Left ventricle myocardium superior (tissue), 1 donor: ENCODE data around the gene KRTAP10-3. TPM values are rescaled to one million over a fixed set of nuclear protein-coding genes. Genes with fewer than 3 reads are reported as not detected.
A peak's percentile ranks its signal among the peaks of the same experiment; 100 is the strongest.
"Not testable (repeated sequence)": the region's sequence is repeated elsewhere in the genome, so short reads cannot be mapped to it uniquely, and the experiment has no call there.

Source experiments
- ATAC-seq: fragments of 200-7000 bp; cut with Tn5 transposase; one replicate; pipeline ENCODE4 v1.9.1; 2020; ENCODE audit warnings: mild to moderate bottlenecking, moderate library complexity
- DNase-seq: peaks from one replicate; pipeline ENCODE4 v3.0.0-alpha.2; 2020
- intact Hi-C: fragments of 100-400 bp; cut with micrococcal nuclease; formaldehyde crosslinking; loops from one replicate; pipeline ENCODE4 v1.11.0; 2022
- total RNA-seq: library from RNA; stranded (reverse); fragmentation: NEBNext Ultra II Directional; extraction: Animal tissue kit (Norgen Biotek cat#: 25700); gene quantifications from one replicate; pipeline ENCODE4 v1.2.1, GENCODE V29; 2021
- donor health status: DM: no; HTN: yes; CAD: no; lungs with severe emphysema.

KRTAP10-3 gene
- total RNA-seq, 1 donor from 2014 or later, result not detected

- intact Hi-C loops, DNase-seq: not testable (repeated sequence)
- peak; percentile 54 for ATAC-seq
Observed at GRCh38 chr21:44573630-44574456, 15.2 kb upstream of the KRTAP10-3 start, which contains the start of gene KRTAP10-4. TSS of gene KRTAP10-4 (plus strand) at chr21:44573729. CDS start at chr21:44573759, 30 bp downstream.

DNA sequence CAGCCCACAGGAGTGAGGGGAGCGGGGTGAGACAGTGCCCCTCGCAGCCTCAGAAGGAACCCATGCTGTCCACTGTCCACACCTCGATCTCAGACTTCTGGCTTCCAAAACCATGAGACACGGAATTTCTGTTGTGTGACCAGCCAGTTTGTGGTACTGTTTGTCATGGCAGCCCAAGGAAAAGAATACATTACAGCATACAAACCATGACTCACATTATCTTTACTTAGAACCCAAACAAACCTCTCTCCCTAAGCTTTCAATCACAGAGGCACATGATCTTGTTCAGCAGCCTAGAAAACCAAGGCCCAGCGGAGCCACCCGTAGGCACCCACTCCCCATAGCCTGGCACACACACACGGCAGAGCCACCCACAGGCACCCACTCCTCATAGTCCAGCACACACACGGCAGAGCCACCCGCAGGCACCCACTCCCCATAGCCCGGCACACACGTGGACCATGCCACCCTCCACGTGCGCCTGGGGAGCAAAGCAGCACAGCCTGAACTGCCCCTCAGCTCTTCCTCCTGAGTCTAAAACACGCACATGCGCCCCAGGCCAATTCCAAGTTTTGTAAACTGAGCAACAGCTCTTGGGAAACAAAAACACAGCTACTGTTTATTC lies 14.5 kb upstream of the KRTAP10-3 start:
- ATAC-seq, result no peak
- intact Hi-C loops, result no loop called here
- DNase-seq, result no peak

DNA sequence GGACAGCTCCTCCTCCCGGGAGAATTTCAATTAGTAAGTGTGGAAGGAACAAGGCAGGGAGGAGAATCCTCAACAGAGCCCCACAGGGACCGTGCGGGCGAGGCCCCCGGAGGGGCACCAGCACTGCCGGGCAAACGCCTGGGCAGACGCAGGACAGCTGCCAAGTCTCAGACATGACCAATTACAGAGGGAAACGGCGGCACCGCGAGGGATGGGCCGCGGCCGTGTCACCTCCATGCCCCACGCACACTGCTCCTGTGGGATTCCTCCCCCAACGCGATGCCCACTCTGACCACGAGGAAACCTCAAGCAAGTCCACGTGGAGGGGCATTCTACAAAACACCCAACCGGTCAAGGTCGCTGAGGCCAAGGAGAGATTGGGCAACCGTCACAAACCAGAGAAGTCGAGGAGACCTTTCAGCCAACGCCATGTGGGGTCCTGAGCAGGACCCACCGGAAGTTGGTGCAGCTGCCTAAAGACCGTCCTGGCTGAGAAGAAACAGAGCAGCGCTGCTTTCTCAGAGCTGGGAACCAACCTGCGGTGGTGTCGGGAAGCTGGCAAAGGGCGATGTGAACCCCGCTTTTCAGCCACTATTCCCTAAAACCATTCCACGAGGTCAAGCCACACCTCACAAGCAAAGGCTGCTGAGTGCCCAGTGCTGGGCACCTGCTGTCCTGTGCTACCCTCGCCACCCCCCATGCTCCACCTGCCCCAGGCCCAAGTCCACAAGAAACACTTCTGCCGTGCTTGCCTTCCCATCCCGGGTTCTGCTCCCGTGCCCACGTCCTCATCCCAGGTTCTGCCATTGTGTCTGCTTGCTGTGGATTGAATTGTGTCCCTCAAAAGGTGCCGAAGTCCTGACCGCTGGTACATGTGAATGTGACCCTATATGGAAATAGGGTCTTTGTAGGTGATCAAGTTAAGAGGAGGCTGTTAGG lies 13.5 kb upstream of the KRTAP10-3 start:
- ATAC-seq, result no peak
- intact Hi-C loops, result no loop called here
- no peak for DNase-seq

DNA sequence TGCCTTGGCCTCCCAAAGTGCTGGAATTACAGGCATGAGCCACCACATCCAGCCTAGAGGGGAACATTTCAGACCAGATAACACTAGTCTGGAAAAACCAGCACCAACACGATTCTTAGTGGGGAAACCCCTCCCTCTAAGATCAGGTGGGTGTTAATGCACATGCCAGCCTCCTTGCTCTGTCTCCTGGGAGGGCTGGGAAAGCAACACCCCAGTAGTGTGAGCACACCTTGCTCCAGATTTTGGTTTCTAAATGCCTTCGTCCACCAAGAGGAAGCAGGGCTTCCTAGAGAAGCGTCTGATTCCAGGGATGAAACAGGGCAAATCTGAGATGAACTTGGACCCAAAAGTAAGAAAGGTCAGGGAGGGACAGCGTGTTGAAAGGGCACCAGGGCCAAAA lies 12.7 kb upstream of the KRTAP10-3 start:
- intact Hi-C loops, result no loop called here
- ATAC-seq (no peak), DNase-seq (no peak)

DNA sequence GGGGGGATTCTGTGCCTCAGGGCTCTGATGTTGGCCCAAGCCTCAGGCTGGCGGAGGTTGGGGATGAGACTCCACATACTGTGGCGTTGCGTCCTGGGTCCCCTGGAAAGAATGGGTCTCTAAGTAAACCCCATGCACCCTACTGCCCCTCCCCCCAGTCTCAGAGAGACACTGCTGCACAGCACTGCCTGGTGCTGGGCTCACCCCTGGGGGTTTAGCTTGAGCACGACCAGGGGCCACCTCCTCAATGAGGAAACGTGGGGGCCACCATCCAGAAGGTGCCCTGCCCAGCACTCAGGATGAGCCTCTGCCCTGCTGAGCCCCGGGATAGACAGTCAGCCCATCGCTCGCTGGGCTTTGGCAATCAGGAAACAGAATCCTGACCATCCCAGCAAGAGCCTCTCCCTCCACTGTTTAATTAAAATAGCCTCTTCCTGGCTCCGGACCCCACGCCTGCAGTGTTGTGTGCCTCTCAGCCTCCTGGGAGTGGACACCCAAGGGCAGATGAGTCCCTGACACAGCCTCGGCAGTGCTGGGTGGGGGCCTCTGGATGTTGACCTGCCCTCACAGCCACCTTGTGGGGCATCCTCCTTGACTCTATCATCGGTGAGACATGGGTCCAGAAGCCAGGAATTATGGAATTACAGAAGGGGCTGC lies 11.4 kb upstream of the KRTAP10-3 start:
- ATAC-seq (no peak), DNase-seq (no peak)
- intact Hi-C loops, result no loop called here

DNA sequence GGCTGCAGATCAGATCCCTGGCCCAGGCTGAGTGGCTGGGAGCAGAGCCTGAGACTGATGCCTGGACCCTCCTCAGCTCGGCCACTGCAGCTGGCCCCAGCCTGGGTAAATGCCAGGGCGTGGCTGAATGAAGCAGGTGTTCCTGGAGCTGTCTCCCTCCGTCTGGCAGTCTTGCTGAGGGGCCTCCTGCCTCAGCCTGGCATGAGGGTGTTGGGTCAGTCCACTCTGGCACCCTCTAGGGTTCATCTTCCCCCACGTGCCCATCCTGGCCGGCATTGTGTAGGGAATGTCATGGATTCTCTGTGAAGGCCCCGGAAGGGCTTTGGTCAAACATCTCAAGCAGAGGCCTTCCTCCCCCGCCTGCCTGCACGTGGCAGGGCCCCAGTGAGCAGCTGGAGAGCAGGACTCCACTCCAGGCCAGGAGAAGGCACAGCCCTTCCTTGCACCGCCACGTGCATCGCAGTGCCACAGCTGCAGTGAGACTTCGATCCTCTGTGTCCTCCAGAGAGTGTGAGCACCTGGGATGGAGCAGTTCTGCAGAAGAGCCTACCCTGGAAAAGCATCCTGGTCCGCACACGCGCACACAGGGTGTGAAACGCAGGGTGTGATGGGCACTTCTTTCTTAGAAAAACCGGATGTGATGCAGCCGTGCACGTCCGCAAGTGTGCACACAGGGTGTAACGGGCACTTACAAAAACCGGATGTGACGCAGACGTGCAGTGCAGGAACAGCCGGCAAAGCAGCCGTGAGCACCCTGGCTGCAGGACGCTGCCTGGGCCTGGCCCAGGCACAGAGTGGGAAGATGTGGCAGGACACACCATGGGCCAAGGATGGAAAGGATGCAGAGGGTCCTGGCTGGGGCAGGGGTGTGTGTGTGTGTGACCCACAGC lies 10.3 kb upstream of the KRTAP10-3 start:
- DNase-seq, result no peak
- ATAC-seq, result no peak
- intact Hi-C loops, result no loop called here

- intact Hi-C loops, result no loop called here
- DNase-seq (no peak), ATAC-seq (no peak)
Observed at GRCh38 chr21:44568261-44568660, 9.7 kb upstream of the KRTAP10-3 start.

DNA sequence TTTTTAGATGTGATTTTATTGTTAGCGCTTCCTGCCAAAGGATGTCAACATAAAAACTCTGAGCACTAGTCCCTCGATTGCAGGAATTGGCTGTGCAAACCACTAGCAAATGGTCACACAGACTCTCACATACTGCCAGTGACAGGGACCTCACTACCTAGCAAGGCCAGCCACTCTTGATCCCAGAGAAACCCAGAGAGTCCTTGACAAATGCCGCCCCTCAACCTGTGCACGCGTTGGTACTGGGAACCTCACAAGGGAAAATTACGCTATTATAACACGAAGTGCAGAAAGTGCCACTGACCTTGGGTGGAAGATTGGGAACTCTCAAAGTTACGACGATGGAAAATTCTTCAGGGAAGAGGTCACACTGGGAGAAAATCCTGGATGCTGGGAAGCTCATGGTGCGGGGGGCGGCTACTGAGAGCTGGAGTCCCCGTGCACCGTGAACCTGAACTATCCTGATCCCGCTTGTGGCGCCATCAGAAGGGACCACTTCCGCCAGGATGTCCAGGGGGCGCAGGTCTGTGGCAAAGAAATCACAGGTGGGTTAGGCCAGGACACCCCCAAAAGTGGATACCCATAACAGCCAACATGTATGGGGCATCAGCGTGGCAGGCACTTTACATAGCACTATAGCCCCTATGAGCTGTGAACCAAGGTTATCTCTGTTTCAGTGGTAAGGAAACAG lies 9.0 kb upstream of the KRTAP10-3 start:
- DNase-seq (no peak), ATAC-seq (no peak)
- intact Hi-C loops, result no loop called here

DNA sequence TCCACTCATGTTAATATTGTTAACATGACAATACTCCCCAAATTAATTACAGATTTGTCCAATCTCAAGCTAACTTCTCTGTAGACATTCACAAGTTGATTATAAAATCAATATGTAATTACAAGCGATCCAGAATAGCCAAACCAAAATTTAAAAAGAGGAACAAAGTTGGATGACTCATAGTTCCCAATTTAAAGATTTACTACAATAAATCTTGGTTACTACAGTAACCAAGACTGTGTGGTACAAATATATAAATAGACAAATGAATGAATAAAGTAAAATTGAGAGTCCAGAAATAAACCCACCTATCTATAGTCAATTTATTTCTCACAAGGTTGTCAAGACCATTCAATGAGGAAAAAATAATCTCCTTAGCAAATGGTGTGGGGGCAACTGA lies 7.8 kb upstream of the KRTAP10-3 start:
- DNase-seq, result no peak
- intact Hi-C loops, result no loop called here
- no peak for ATAC-seq

GRCh38 chr21:44564886-44565598 lies 6.4 kb upstream of the KRTAP10-3 start:
- intact Hi-C loops, result no loop called here
- DNase-seq, result no peak
- no peak for ATAC-seq

DNA sequence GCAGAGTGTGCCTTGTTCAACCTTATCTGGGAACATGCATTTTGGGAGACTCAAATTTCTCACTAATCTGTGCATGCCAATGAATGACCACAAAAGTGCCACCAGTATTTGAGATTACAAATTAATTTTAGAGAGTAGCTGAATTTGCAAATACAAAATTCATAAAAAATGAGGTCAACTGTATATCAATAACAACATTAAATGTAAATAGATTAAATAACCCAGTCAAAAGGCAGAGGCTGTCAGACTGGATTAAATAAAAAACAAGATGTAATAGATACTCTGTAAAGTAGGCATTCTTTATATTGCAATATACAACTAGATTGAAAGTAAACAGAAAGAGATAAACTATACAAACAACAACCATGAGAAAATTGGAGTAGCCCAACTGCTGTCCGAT lies 5.5 kb upstream of the KRTAP10-3 start:
- DNase-seq (no peak), ATAC-seq (no peak)
- intact Hi-C loops, result no loop called here

DNA sequence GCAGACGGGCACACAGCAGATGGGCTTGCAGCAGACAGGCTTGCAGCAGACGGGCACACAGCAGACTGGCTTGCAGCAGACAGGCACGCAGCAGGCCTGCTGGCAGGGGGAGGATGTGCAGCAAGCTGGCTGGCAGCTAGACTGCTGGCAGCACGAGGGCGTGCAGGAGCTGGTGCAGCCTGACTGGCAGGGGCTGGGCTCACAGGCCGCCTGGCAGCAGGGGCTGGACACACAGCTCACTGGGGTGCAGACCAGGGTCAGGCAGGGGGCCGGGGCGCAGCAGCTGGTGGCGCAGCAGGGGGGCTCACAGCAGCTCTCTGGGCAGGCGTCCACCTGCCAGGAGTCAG lies 293 bp downstream of the KRTAP10-3 start:
- ATAC-seq, DNase-seq: not testable (repeated sequence)
- intact Hi-C loops, result loop anchor here (10.0 kb wide), 1 partner anchor 64 kb away; no protein-coding TSS in a partner anchor

DNA sequence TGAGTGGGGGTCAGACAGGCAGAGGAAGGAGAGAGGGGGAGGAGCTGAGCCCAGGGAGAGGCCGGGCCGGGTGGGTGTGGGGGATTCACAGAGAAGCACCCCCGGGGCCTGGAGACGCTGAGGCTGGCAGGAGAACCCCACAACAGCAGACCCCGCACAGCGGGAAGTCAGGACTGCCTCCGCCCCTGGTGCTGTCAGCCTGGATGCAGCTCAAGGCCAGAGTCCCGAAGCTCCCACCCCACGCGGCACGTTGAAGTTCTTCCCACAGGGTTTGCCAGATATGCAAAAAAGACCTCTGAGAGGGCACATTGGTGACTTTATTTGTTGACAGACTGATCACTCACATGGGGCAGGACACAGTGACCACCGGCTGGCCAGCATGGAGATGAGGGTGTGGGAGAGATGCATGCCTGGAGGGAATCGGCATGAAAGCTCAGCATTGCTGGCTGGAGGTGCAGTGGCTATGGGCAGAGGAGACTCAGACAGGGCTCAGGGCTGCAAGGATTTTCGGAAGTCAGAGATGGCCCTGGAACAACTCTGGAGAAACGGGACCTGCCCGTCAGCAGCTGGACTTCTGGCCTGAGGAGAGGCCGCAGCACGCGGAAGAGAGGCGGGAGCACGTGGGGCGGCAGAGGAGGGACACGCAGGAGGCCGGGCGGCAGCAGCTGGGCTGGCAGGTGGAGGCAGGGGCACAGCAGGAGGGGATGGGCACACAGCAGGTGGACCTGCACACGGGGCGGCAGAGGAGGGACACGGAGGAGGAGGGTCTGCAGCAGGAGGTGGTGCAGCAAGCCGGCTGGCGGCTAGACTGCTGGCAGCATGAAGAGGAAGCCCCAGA lies 885 bp downstream of the KRTAP10-3 start:
- intact Hi-C loops, result loop anchor here (10.0 kb wide), 1 partner anchor 63 kb away; no protein-coding TSS in a partner anchor
- DNase-seq, result no peak
- ATAC-seq, result no peak

- intact Hi-C loops, result loop anchor here (10.0 kb wide), 1 partner anchor 62 kb away; no protein-coding TSS in a partner anchor
- DNase-seq (no peak), ATAC-seq (no peak)
Observed at GRCh38 chr21:44556879-44557278, 1.7 kb downstream of the KRTAP10-3 start.

GRCh38 chr21:44555200-44555875 lies 3.3 kb downstream of the KRTAP10-3 start:
- intact Hi-C loops, result loop anchor here (10.0 kb wide), 1 partner anchor 61 kb away; no protein-coding TSS in a partner anchor
- DNase-seq, result no peak
- ATAC-seq, result no peak
